ENCODE measurements around the gene SNRPA. TPM values are rescaled to one million over a fixed set of nuclear protein-coding genes. Genes with fewer than 3 reads are reported as not detected.

The SNRPA gene
- total RNA-seq, 1 donor from 2014 or later: 17.0 TPM

Small RNAs within 50 kb of the gene (small RNA-seq; reads per million reads assigned to genes)
- not detected for gene RNU6-195P

Other genes starting within 250 kb of the SNRPA start
- gene SHKBP1, start 174.3 kb upstream of the SNRPA start, total RNA-seq: 4.1 TPM
- gene LTBP4, start 149.8 kb upstream of the SNRPA start, total RNA-seq: 18.9 TPM
- 18.2 TPM for gene NUMBL, start 60.6 kb upstream of the SNRPA start, total RNA-seq
- gene COQ8B, start 34.3 kb upstream of the SNRPA start, total RNA-seq: 28.2 TPM
- gene ITPKC, start 34.1 kb upstream of the SNRPA start, total RNA-seq: 10.0 TPM
- 0.31 TPM for gene ACTMAP, start 726 bp upstream of the SNRPA start, total RNA-seq
- gene MIA, start 24.3 kb downstream of the SNRPA start, total RNA-seq: not detected
- 8.6 TPM for gene RAB4B, start 27.0 kb downstream of the SNRPA start, total RNA-seq
- 46.9 TPM for gene EGLN2, start 48.0 kb downstream of the SNRPA start, total RNA-seq
- not detected for gene CYP2A6, start 99.2 kb downstream of the SNRPA start, total RNA-seq
- 0.78 TPM for gene CYP2A7, start 131.0 kb downstream of the SNRPA start, total RNA-seq
- gene CYP2B6, start 240.1 kb downstream of the SNRPA start, total RNA-seq: not detected

Data from occipital lobe (tissue), 2 donors.